K562 (cell line): Measurements from ENCODE around the gene SYNRG. TPM values are rescaled to one million over a fixed set of nuclear protein-coding genes. Genes with fewer than 3 reads are reported as not detected.

Source experiments
- ATAC-seq: fragments of 200-7000 bp; cut with Tn5 transposase; 3 replicates; pipeline ENCODE4 v1.9.1; 2020; ENCODE audit warnings: moderate library complexity
- BruUV-seq: library from RNA; stranded (reverse); fragments of 400-500 nt; replicated peaks from 2 replicates; lab custom pipeline; 2021; lab: Mats Ljungman, UMichigan
- CTCF ChIA-PET: fragments of 300-600 bp; formaldehyde crosslinking; extraction: SDS; loops from one replicate; lab custom pipeline; 2021; ENCODE audit warnings: low intra/inter-chr PET ratio; lab: Yijun Ruan, JAX
- POLR2A ChIA-PET: fragments of 300-600, 350-650 bp; sonication (Branson Sonifier 250); formaldehyde crosslinking; extraction: SDS; loops from one replicate; lab custom pipeline; 2021; ENCODE audit warnings: antibody characterized with exemption, inconsistent platforms; lab: Yijun Ruan, JAX
- DNase-seq, 4 experiments: peaks; one replicate each; pipeline versions ENCODE4 v3.0.0 to v3.0.0-alpha.2; 2011 to 2018; ENCODE audit warnings: low spot score in 3 of 4, mixed read lengths in 3 of 4; ENCODE audit errors: extremely low read depth in 1 of 4
- FAIRE-seq: peaks from 2 replicates; lab custom pipeline; 2011; peaks lifted over from hg19 to GRCh38; lab: Jason Lieb, UNC
- H2AFZ ChIP-seq: 2 replicates; pipeline ENCODE4 v1.6.0; 2011; ENCODE audit warnings: low read depth, low read length, control low read depth, inconsistent platforms
- H3K27ac ChIP-seq: fragments of 200-600 bp; 3 replicates; pipeline ENCODE4 v1.8.0; 2011; ENCODE audit warnings: low read depth, mild to moderate bottlenecking, control low read depth, inconsistent platforms, low read length, moderate library complexity, mixed read lengths; ENCODE audit errors: extremely low read depth
- H3K27me3 ChIP-seq, 2 experiments: fragments of 300-600 bp in 1 of 2; 2 replicates in 1 of 2; 3 replicates in 1 of 2; pipeline versions ENCODE4 v1.6.0 to v1.8.0; 2011; ENCODE audit warnings: inconsistent platforms in 2 of 2, low read length in 2 of 2, mild to moderate bottlenecking in 1 of 2, mixed read lengths in 1 of 2, moderate library complexity in 1 of 2; ENCODE audit not compliant: control insufficient read depth in 2 of 2, insufficient read depth in 2 of 2
- H3K36me3 ChIP-seq: fragments of 300-600 bp; 3 replicates; pipeline ENCODE4 v1.8.0; 2011; ENCODE audit warnings: mild to moderate bottlenecking, low read length, inconsistent platforms; ENCODE audit not compliant: control insufficient read depth, insufficient read depth
- H3K4me1 ChIP-seq, 2 experiments: fragments of 200-600 bp in 1 of 2; replicated peaks in 1 of 2; 2 replicates in 1 of 2; 3 replicates in 1 of 2; pipeline versions ENCODE4 v1.5.1 to v1.8.0; 2011; ENCODE audit warnings: inconsistent platforms in 2 of 2, low read length in 2 of 2, mild to moderate bottlenecking in 1 of 2, mixed read lengths in 1 of 2, moderate library complexity in 1 of 2; ENCODE audit not compliant: control insufficient read depth in 2 of 2, insufficient read depth in 2 of 2
- H3K4me2 ChIP-seq: 2 replicates; pipeline ENCODE4 v1.6.1; 2011; ENCODE audit warnings: low read length, control low read depth, inconsistent platforms, mixed read lengths; ENCODE audit not compliant: insufficient read depth
- H3K4me3 ChIP-seq: fragments of 200-600 bp; sonication (generic), shearing (Covaris generic); 2 replicates; pipeline ENCODE4 v1.5.1; 2016; ENCODE audit warnings: control low read depth, inconsistent platforms
- H3K79me2 ChIP-seq: fragments of 200-600 bp; 3 replicates; pipeline ENCODE4 v1.8.0; 2011; ENCODE audit warnings: low read length, inconsistent platforms; ENCODE audit not compliant: control insufficient read depth, insufficient read depth
- H3K9ac ChIP-seq, 2 experiments: 2 replicates each; pipeline versions ENCODE4 v1.6.0 to v1.6.1; 2011; ENCODE audit warnings: low read depth in 2 of 2, low read length in 2 of 2, control low read depth in 1 of 2, inconsistent platforms in 1 of 2, mild to moderate bottlenecking in 1 of 2, mixed read lengths in 1 of 2; ENCODE audit not compliant: insufficient read depth in 1 of 2
- H3K9me1 ChIP-seq: one replicate; pipeline ENCODE4 v1.6.0; 2011; ENCODE audit warnings: inconsistent platforms, mild to moderate bottlenecking, low read length, moderate library complexity; ENCODE audit not compliant: control insufficient read depth, insufficient read depth
- H3K9me3 ChIP-seq: replicated peaks from 2 replicates; pipeline ENCODE4 v1.5.1; 2011; ENCODE audit warnings: low read depth, low read length, inconsistent platforms; ENCODE audit not compliant: control insufficient read depth, insufficient read depth
- H4K20me1 ChIP-seq: replicated peaks from 2 replicates; pipeline ENCODE4 v1.6.1; 2011; ENCODE audit warnings: low read length, inconsistent platforms, mixed read lengths; ENCODE audit not compliant: control insufficient read depth, insufficient read depth
- ETS1 ChIP-seq: conservative IDR thresholded peaks from 2 replicates; pipeline ENCODE4 v1.6.1; 2011; ENCODE audit warnings: low read depth, mild to moderate bottlenecking, low read length; ENCODE audit not compliant: control insufficient read depth
- GATA2 ChIP-seq: sonication (generic); formaldehyde crosslinking; IDR thresholded peaks from 2 replicates; pipeline ENCODE4 v1.4.0; 2020; ENCODE audit warnings: mild to moderate bottlenecking, missing genetic modification reagents
- KLF1 ChIP-seq: fragments of 450-650 bp; IDR thresholded peaks from 2 replicates; pipeline ENCODE4 v1.6.1; 2016; ENCODE audit warnings: missing genetic modification characterization, missing compliant biosample characterization
- RAD21 ChIP-seq, 2 experiments: fragments of 250-450 bp in 1 of 2; fragments of 450-650 bp in 1 of 2; sonication (Bioruptor Pico) in 1 of 2; formaldehyde crosslinking in 1 of 2; IDR thresholded peaks in 1 of 2; conservative IDR thresholded peaks in 1 of 2; 2 replicates each; pipeline versions ENCODE4 v1.4.0 to v1.8.0; 2020 to 2022; ENCODE audit warnings: mild to moderate bottlenecking in 2 of 2, moderate library complexity in 1 of 2
- SRSF3 ChIP-seq: fragments of 200-400 bp; formaldehyde crosslinking; IDR thresholded peaks from 2 replicates; pipeline ENCODE4 v1.6.1; 2016; ENCODE audit warnings: mild to moderate bottlenecking, low read length, moderate library complexity; ENCODE audit not compliant: insufficient read depth
- ZC3H4 ChIP-seq: sonication (generic); formaldehyde crosslinking; IDR thresholded peaks from 2 replicates; pipeline ENCODE4 v1.9.0; 2021; ENCODE audit warnings: missing genetic modification reagents, borderline replicate concordance
- WGBS: fragments of 100-300 bp; shearing (Covaris generic); methylation state at CpG from one replicate; pipeline ENCODE4 v1.1.6; 2016; ENCODE audit warnings: low coverage, mixed read lengths; ENCODE audit not compliant: insufficient coverage; ENCODE audit errors: missing lambda C conversion rate; 5-methylcytosine and 5-hydroxymethylcytosine counted together
- in situ Hi-C: fragments of 300-500 bp; cut with MboI; formaldehyde crosslinking; loops from 4 replicates; pipeline ENCODE4 v1.15.0; 2018; ENCODE audit warnings: inconsistent platforms, mixed read lengths
- intact Hi-C: fragments of 100-400 bp; cut with micrococcal nuclease; formaldehyde crosslinking; loops from 2 replicates; pipeline ENCODE4 v1.14.2; 2022
- polyA plus RNA-seq, 8 experiments: library from polyadenylated mRNA; depleted of rRNA in 4 of 8; stranded (reverse) in 5 of 8; unstranded in 3 of 8; fragments of >200 nt; fragmentation: Nextera tagmentation in 2 of 8; fragmentation: Illumina TruSeq in 1 of 8; extraction: Ambion mirVana in 2 of 8; extraction: Trizol in 1 of 8; gene quantifications; 2 replicates each; pipeline versions ENCODE4 v1.2.1 to v1.2.3, GENCODE V29; 2011 to 2014; ENCODE audit warnings: inconsistent platforms in 1 of 8, missing spikeins in 1 of 8
- total RNA-seq, 7 experiments: library from RNA; depleted of rRNA in 6 of 7; stranded (reverse); fragments of >200 nt in 6 of 7; fragmentation: Illumina TruSeq in 2 of 7; extraction: Trizol in 2 of 7; gene quantifications; 2 replicates each; pipeline versions ENCODE4 v1.2.1 to v1.2.3, GENCODE V29; 2011 to 2021; ENCODE audit warnings: low replicate concordance in 1 of 7
- TF ChIP-seq, protein P1 (sequence below), 3 experiments: IDR thresholded peaks in 2 of 3; conservative IDR thresholded peaks in 1 of 3; 2 replicates each; pipeline ENCODE4 v1.5.1; 2011 to 2012; ENCODE audit warnings: low read length in 3 of 3, mild to moderate bottlenecking in 3 of 3, control low read depth in 2 of 3, improper control_type of control experiment in 1 of 3, inconsistent platforms in 1 of 3, low read depth in 1 of 3, mixed read lengths in 1 of 3, moderate library complexity in 1 of 3; ENCODE audit not compliant: insufficient read depth in 2 of 3
- TF ChIP-seq, protein P2 (sequence below): sonication (generic); formaldehyde crosslinking; IDR thresholded peaks from 2 replicates; pipeline ENCODE4 v1.8.1; 2022; ENCODE audit warnings: missing genetic modification reagents

SYNRG gene
- total and polyA plus RNA-seq, 9 of the 15 experiments (the other 6 are each of a cell fraction or from before 2014, with no cell fraction given), result 2.9 to 28.2 (median 15.1) TPM

DNA sequence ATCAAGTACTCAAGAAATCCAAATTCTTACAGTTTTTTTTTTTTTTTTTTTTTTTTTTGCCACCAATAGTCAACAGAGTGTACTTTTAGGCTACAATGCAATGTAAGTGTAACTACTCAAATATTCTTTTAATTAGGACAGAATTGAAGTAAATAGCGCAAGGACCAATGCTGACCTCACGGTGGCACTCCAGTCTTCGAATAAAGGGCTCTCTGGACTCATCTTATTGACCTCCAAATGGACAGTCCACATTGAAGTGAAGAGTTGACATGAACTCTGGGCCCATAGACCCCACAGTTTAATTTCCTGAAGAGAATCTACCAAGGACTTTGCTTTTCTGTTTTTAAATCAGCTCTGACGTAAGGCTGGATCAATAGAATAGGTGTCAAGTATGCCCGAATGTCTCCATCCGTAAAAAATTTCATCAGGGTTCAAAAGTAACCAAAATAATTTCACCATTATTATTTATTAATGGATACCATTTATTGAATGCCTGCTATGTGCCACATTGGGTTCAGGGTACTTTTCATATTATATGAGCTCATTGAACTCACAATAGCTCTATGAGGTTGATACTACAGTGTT lies 41.3 kb upstream of the SYNRG start:
- ATAC-seq (peak; percentile 85), DNase-seq (peak in 3 of 4 experiments; percentile 22 to 55 (median 42)), FAIRE-seq (no peak)
- no TSS peak for BruUV-seq
- peaks cover 0 to 9% of the 10 kb centered on the region in 2 experiments; a peak in 4 of 5 replicates for H3K27me3 ChIP-seq
- no peaks in the 10 kb centered on the region for H4K20me1 ChIP-seq
- H3K36me3 ChIP-seq, result no peaks in the 10 kb centered on the region
- no peaks in the 10 kb centered on the region for H3K4me1 ChIP-seq
- no peaks in the 10 kb centered on the region for H3K79me2 ChIP-seq
- ChIA-PET CTCF (no interaction called here), POLR2A (no interaction called here)
- no peak overlapping the region for H2AFZ ChIP-seq
- H3K27ac ChIP-seq, result no peak overlapping the region
- H3K9me1 ChIP-seq, result no peaks in the 10 kb centered on the region
- in situ Hi-C loops, result no loop called here
- H3K9me3 ChIP-seq, result no peaks in the 10 kb centered on the region
- 10% methylated on average over 6 of the region's 6 CpGs for WGBS
- intact Hi-C loops, result loop anchor here (1.0 to 5.0 kb wide), 3 partner anchors 122 to 166 kb away; no protein-coding TSS in a partner anchor
- no peak overlapping the region for H3K9ac ChIP-seq
- H3K4me2 ChIP-seq, result no peak overlapping the region
- no peak overlapping the region for H3K4me3 ChIP-seq
- TF ChIP-seq, protein P1, sequence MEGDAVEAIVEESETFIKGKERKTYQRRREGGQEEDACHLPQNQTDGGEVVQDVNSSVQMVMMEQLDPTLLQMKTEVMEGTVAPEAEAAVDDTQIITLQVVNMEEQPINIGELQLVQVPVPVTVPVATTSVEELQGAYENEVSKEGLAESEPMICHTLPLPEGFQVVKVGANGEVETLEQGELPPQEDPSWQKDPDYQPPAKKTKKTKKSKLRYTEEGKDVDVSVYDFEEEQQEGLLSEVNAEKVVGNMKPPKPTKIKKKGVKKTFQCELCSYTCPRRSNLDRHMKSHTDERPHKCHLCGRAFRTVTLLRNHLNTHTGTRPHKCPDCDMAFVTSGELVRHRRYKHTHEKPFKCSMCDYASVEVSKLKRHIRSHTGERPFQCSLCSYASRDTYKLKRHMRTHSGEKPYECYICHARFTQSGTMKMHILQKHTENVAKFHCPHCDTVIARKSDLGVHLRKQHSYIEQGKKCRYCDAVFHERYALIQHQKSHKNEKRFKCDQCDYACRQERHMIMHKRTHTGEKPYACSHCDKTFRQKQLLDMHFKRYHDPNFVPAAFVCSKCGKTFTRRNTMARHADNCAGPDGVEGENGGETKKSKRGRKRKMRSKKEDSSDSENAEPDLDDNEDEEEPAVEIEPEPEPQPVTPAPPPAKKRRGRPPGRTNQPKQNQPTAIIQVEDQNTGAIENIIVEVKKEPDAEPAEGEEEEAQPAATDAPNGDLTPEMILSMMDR (IDR thresholded peaks at IDR 0.05 in 2 of 3, conservative IDR thresholded peaks at IDR 0.05 in 1 of 3; ENCODE audit: insufficient read depth in 2 of 3, low read depth in 1 of 3, low read length in 3 of 3), result peak; percentile 51 to 78 (median 61)
- TF ChIP-seq ZC3H4 (CRISPR knock-in tag), result no peak
- TF ChIP-seq SRSF3, result no peak
- TF ChIP-seq KLF1 (tag), result no peak
- TF ChIP-seq RAD21 (CRISPR knock-in tag; conservative IDR thresholded peaks at IDR 0.05 in 1 of 2, IDR thresholded peaks at IDR 0.05 in 1 of 2), result peak; percentile 34 to 66; a peak in 2 of 4 replicates
- no peak for TF ChIP-seq ETS1
- no peak for TF ChIP-seq GATA2 (CRISPR knock-in tag)
- TF ChIP-seq, protein P2, sequence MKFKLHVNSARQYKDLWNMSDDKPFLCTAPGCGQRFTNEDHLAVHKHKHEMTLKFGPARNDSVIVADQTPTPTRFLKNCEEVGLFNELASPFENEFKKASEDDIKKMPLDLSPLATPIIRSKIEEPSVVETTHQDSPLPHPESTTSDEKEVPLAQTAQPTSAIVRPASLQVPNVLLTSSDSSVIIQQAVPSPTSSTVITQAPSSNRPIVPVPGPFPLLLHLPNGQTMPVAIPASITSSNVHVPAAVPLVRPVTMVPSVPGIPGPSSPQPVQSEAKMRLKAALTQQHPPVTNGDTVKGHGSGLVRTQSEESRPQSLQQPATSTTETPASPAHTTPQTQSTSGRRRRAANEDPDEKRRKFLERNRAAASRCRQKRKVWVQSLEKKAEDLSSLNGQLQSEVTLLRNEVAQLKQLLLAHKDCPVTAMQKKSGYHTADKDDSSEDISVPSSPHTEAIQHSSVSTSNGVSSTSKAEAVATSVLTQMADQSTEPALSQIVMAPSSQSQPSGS (CRISPR knock-in tag), result no peak
